Upper lobe of right lung (tissue), 1 donor: Measurements from ENCODE around the gene BTBD1. TPM values are rescaled to one million over a fixed set of nuclear protein-coding genes. Genes with fewer than 3 reads are reported as not detected.
"Not testable (repeated sequence)": the region's sequence is repeated elsewhere in the genome, so short reads cannot be mapped to it uniquely, and the experiment has no call there.

Experiments
- ATAC-seq: fragments of 200-7000 bp; cut with Tn5 transposase; one replicate; pipeline ENCODE4 v1.9.1; 2020; ENCODE audit warnings: mild to moderate bottlenecking, moderate library complexity
- DNase-seq: peaks from one replicate; pipeline ENCODE4 v3.0.0-alpha.2; 2020
- H3K27ac ChIP-seq: fragments of 200-600 bp; one replicate; pipeline ENCODE4 v1.8.0; 2022
- H3K27me3 ChIP-seq: fragments of 200-600 bp; one replicate; pipeline ENCODE4 v1.8.0; 2022; ENCODE audit warnings: mild to moderate bottlenecking
- H3K36me3 ChIP-seq: fragments of 200-600 bp; one replicate; pipeline ENCODE4 v1.8.0; 2022
- H3K4me1 ChIP-seq: fragments of 200-600 bp; one replicate; pipeline ENCODE4 v1.8.0; 2022
- H3K4me3 ChIP-seq: fragments of 200-600 bp; one replicate; pipeline ENCODE4 v1.8.0; 2022; ENCODE audit warnings: mild to moderate bottlenecking
- H3K9me3 ChIP-seq: fragments of 200-600 bp; one replicate; pipeline ENCODE4 v1.8.0; 2022
- intact Hi-C: fragments of 100-400 bp; cut with DNase I; formaldehyde crosslinking; loops from one replicate; pipeline ENCODE4 v1.11.0; 2022
- total RNA-seq: library from RNA; stranded (reverse); fragmentation: NEBNext Ultra II Directional; extraction: Animal tissue kit (Norgen Biotek cat#: 25700); gene quantifications from one replicate; pipeline ENCODE4 v1.2.1, GENCODE V29; 2021
- TF ChIP-seq, protein P1 (sequence below): fragments of 200-600 bp; IDR thresholded peaks from one replicate; pipeline ENCODE4 v1.8.0; 2022; ENCODE audit warnings: antibody characterized with exemption
- donor health status: DM: no; HTN: yes; CAD: no; lungs with severe emphysema.

The BTBD1 gene
- total RNA-seq, 1 donor from 2014 or later: 44.6 TPM

DNA sequence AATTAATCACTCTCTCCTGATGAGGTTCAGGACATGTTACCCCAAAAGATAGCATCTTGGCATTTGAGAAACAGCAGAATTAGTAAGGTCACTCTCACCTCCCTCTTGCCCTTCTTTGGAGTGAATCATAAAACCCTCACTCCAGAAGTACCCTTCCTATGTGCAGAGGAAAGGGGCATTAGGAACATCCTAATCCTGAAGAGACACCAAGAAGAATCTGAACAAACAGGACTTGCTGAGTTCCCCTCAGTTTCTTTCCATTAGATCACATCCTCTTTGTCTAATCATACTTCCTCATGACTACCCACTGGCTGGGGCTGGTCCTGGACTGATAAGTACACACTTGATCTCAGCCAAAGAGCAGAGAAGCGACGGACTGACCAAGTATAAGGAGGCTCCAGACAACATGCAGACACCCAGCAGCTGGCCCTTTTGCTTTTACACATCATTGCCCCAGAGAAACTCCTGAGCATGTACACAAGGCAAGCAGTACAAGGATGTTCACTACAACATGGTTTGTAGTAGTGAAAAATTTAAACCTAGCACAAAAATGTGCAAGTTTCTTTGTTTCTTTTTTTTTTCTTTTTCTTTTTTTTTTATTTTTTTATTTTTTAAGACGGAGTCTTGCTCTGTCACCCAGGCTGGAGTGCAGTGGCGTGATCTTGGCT, 25.4 kb upstream of the BTBD1 start:
- H3K27ac ChIP-seq: peak overlapping the region; percentile 68

DNA sequence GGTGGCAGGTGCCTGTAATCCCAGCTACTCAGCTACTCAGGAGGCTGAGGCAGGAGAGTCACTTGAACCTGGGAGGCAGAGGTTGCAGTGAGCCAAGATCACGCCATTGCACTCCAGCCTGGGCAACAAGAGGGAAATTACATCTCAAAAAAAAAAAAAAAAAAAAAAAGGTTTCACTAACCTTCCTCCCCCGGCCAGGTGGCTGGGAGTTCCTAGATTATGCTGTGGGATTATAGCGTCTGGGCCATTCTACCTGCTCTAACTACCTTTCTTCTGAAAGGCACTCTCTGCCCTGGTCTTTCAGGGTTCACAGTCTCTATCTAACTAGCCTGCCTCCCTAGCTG, 24.9 kb upstream of the BTBD1 start:
- H3K4me1 ChIP-seq, intact Hi-C loops, H3K9me3 ChIP-seq, DNase-seq, H3K4me3 ChIP-seq, H3K36me3 ChIP-seq, H3K27me3 ChIP-seq, ATAC-seq: not testable (repeated sequence)
- H3K27ac ChIP-seq: peak overlapping the region; percentile 68

More for the DNA sequence above, 25.4 kb upstream of the BTBD1 start:
- Histone ChIP-seq H3K9me3 (no peaks in the 10 kb centered on the region), H3K27me3 (no peaks in the 10 kb centered on the region), H3K4me1 (peaks cover 6% of the 10 kb centered on the region), H3K36me3 (no peaks in the 10 kb centered on the region), H3K4me3 (no peak overlapping the region)
- intact Hi-C loops: no loop called here
- TF ChIP-seq, protein P1, sequence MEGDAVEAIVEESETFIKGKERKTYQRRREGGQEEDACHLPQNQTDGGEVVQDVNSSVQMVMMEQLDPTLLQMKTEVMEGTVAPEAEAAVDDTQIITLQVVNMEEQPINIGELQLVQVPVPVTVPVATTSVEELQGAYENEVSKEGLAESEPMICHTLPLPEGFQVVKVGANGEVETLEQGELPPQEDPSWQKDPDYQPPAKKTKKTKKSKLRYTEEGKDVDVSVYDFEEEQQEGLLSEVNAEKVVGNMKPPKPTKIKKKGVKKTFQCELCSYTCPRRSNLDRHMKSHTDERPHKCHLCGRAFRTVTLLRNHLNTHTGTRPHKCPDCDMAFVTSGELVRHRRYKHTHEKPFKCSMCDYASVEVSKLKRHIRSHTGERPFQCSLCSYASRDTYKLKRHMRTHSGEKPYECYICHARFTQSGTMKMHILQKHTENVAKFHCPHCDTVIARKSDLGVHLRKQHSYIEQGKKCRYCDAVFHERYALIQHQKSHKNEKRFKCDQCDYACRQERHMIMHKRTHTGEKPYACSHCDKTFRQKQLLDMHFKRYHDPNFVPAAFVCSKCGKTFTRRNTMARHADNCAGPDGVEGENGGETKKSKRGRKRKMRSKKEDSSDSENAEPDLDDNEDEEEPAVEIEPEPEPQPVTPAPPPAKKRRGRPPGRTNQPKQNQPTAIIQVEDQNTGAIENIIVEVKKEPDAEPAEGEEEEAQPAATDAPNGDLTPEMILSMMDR: no peak
- peak; percentile 92 for ATAC-seq
- no peak for DNase-seq

DNA sequence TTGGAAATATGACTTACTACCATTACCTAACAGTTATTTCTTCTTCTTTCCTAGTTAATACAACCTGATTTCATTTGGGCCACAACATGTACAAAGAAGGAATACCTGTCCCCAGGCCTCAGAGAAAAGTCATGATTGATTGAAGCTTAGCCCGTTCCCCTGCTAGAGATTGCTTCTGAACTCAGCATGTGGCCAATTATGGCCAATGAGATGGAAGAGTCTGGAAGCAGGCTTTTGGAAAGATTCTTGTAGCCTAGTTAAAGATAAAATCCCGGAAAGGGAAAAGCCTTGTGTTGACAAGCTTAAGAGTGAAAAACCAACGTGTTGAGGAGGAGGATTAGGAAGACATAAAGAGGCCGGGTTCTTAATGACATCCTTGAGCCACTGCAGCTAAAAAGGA, 23.4 kb upstream of the BTBD1 start:
- ATAC-seq (no peak), DNase-seq (no peak)
- intact Hi-C loops: no loop called here
- Histone ChIP-seq H3K27ac (no peak overlapping the region), H3K4me3 (no peak overlapping the region), H3K27me3 (no peaks in the 10 kb centered on the region), H3K4me1 (peaks cover 6% of the 10 kb centered on the region), H3K9me3 (no peaks in the 10 kb centered on the region), H3K36me3 (no peaks in the 10 kb centered on the region)
- TF ChIP-seq, protein P1: no peak

DNA sequence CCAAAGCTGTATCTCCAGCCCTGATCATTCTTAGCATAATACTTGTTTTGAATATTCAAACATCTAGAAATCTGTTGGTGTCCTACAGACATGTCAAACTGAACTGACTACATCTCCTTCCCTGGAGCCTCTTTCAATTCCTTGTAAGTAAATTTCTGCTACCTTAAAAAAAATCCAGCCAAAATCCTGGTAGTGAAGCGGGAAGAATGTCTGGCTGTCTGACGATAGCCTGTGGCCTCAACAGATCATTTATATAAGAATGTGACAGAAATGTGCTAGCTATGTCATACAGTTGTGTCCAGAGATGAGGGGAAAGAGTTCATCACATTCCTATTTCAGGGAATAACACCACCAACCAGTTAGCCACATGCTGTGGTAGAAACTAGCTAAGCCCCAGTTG, 21.8 kb upstream of the BTBD1 start:
- Histone ChIP-seq H3K4me1 (peaks cover 6% of the 10 kb centered on the region), H3K36me3 (no peaks in the 10 kb centered on the region), H3K4me3 (no peak overlapping the region), H3K27ac (no peak overlapping the region), H3K27me3 (no peaks in the 10 kb centered on the region), H3K9me3 (no peaks in the 10 kb centered on the region)
- intact Hi-C loops: no loop called here
- no peak for ATAC-seq
- no peak for DNase-seq
- TF ChIP-seq, protein P1: no peak

DNA sequence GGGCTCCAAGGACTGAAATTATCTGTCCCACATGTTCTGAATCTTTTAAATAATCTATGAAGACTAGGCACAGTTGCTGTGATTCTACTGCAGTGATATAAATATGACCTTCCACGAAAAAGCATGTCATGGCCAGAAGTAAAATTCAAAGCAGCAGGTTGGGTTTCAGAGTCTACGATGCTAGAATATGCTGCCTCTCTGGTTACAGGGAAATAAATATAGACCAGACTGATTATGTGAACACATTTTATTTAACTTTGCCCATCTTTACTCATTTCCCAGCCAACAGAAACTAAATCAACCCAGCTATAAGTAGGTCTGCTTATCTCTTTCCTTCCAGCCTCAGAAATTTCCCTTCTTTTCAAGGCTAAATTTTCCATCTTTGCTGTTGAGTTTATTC, 20.5 kb upstream of the BTBD1 start:
- DNase-seq (no peak), ATAC-seq (no peak)
- H3K9me3 ChIP-seq: no peaks in the 10 kb centered on the region
- TF ChIP-seq, protein P1: no peak
- H3K27ac ChIP-seq: no peak overlapping the region
- no peak overlapping the region for H3K4me3 ChIP-seq
- H3K4me1 ChIP-seq: peaks cover 1% of the 10 kb centered on the region
- H3K36me3 ChIP-seq: no peaks in the 10 kb centered on the region
- H3K27me3 ChIP-seq: no peaks in the 10 kb centered on the region
- intact Hi-C loops: no loop called here

DNA sequence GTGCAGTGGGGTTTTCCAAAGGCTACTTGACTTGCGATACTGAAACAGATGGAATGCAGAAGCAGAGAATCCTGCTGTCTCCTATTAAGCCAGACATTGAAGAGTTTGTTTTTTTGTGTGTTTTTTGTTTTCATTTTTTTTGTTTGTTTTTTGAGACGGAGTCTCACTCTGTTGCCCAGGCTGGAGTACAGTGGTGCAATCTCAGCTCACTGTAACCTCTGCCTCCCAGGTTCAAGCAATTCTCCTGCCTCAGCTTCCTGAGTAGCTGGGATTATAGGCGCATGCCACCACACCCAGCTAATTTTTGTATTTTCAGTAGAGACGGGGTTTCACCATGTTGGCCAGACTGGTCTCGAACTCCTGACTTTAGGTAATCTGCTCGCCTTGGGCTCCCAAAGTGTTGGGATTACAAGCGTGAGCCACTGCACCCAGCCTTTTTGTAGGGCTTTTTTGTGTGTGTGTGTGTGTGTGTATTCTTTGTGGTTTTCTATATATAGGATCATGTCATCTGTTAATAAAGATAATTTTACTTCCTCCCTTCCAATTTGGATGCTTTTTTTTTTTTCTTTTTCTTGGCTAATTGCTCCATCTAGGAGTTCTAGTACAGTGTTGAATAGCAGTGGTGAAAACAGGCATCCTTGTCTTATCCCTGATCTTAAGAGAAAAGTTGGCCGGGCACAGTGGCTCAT, 19.0 kb upstream of the BTBD1 start:
- H3K9me3 ChIP-seq, intact Hi-C loops, H3K27me3 ChIP-seq, ATAC-seq, H3K27ac ChIP-seq, H3K4me1 ChIP-seq, H3K36me3 ChIP-seq, DNase-seq, H3K4me3 ChIP-seq: not testable (repeated sequence)

DNA sequence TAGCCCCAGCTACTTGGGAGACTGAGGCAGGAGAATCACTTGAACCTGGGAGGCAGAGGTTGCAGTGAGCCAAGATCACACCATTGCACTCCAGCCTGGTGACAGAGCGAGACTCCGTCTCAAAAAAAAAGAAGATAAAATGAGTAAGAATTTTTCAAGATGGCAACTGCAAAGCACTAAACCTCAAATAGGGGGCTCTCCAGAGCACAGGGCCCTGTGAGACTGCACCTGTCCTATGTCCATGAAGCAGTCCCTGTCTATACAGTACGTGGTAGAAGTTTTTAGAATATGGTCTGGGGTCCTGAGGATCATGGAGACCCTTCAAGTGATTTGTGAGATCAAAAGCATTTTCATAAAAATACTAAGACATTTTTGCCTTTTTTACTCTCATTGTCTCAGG, 18.4 kb upstream of the BTBD1 start:
- DNase-seq, ATAC-seq, intact Hi-C loops, H3K27me3 ChIP-seq, H3K36me3 ChIP-seq, H3K27ac ChIP-seq, H3K4me3 ChIP-seq, H3K4me1 ChIP-seq, H3K9me3 ChIP-seq: not testable (repeated sequence)
